ENCODE data around the gene IFITM2.
"Not testable (repeated sequence)": the region's sequence is repeated elsewhere in the genome, so short reads cannot be mapped to it uniquely, and the experiment has no call there.

IFITM2 gene

DNA sequence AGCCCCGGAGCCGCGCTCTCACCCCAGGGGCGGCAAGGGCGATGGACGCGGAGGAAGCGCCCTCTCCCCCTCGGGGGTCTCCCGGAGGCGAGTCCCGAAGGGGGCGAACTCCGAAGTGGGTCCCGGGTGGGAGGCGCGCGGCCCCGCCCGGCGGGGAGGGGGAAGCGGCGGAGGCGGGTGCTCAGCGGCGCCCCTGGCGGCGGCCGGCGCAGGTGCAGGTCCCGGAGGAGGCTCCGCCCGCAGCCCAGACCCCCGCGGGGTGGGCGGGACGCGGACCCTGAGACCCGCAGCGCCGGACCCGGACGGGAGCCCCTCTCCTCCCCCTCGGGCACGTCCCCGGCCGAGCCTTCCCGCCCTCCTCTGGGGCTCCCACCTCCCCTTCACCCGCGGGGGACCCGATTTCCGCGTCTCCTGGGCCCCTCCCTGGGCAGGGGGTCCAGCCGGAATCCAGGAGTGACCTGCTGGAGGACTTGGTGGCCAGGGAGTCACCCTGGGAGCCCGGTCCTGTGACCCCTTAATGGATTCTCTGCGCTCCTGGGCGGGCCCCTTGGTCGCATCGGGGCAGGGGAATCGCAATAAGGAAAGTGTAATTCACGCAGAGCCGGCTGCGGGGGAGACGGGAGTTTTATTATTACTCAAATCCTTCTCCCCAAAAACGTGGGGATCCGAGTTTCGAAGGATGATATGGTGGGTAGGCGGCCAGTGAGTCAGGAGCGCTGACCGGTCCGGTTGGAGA, 3.6 kb downstream of the IFITM2 start:
- peak; percentile 38 for DNase-seq

DNA sequence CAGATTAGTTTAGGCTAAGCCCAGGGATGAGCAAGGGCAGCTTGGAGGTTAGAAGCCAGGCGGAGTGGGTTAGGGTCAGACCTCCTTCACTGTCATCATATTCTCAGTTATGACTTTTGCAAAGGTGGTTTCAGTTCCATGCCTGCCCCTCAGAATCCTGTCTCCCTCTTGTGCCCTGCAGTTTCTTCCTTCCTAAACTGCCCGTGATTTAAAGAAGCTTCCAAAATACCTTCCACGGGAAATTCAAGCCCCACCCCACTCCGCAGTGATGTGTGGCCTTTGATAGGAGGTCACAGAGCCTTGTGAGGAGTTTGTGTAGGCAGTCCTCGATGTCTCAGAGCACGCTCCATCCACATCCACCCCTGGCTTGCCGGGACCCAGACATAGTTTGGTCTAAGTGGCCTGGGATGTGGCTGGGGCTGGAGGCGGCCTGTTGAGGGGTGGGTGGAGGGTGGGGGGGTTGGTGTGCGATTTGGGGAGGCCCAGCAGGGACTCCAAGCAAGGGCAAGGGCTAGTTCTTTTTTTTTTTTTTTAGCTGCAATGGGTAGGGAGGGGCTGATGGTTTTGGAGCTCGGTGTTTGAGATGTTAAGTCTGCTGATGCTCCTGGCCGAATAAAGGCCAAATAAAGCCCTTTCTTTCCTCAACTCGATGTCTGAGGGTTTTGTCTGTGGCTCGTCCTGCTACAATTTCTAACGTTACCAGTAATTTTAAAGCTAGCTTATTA, 4.6 kb downstream of the IFITM2 start:
- DNase-seq: peak; percentile 36

DNA sequence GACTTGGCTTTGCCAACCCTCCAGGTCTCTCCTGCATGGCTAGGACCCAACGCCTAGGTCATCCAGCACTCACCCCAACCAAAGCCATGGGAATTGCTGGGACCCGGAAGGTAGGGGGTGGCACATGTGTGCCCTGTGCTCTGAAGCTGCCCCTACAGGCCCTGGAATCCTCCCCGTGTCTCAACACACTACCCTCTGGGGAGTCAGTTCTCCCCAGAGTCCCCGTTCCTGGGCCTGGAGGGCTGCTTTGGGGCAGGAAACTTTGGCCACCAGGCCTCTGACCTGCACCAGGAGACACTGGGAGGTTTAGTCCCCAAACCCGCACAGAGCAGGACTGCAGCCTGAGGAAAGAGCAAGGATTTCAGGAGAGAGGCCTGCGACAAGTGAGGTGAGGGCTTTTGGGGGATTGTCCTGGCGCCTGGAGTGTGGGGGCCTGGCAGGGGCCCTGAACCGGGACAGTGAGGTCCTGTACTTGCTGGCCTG, 5.7 kb downstream of the IFITM2 start:
- peak; percentile 32 for DNase-seq

DNA sequence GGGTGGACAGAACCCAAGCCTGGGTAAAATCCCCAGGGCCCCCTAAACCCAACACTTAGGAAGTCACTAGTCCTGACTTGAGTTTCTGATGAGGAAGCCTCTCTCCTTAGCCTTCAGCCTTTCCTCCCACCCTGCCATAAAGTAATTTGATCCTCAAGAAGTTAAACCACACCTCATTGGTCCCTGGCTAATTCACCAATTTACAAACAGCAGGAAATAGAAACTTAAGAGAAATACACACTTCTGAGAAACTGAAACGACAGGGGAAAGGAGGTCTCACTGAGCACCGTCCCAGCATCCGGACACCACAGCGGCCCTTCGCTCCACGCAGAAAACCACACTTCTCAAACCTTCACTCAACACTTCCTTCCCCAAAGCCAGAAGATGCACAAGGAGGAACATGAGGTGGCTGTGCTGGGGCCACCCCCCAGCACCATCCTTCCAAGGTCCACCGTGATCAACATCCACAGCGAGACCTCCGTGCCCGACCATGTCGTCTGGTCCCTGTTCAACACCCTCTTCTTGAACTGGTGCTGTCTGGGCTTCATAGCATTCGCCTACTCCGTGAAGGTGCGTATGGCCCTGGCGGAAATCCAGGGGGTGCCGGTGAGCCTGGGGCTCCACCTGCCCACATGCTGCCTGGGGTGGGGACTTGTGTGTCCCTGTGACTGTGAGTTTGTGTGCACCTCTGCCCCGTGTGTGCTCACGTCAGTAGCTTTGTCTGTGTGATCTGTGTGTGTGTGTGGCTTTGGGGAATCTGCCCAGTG, 6.4 kb downstream of the IFITM2 start, which contains the start of gene IFITM1:
TSS of gene IFITM1 (plus strand) at position 254 of the 767 bp plus-strand sequence. CDS start at position 385, 131 bp downstream.
- peak; percentile 56 for DNase-seq

DNA sequence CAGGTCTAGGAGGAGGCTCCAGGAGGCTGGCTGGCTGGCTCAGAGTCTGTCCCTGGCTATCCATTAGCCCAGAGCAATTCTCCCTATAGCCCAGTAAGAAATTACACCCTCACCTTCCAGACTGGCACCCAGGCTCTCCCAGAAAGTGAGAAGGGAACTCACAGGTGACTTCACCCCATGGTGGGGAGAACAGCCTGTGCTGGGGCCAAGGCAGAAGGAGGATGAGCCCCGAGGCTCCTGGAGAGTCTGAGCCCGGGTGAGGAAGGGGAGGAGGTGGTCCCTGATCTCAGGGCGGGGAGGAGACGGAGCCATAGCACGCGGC, 6.9 kb downstream of the IFITM2 start:
- not testable (repeated sequence) for DNase-seq

DNA sequence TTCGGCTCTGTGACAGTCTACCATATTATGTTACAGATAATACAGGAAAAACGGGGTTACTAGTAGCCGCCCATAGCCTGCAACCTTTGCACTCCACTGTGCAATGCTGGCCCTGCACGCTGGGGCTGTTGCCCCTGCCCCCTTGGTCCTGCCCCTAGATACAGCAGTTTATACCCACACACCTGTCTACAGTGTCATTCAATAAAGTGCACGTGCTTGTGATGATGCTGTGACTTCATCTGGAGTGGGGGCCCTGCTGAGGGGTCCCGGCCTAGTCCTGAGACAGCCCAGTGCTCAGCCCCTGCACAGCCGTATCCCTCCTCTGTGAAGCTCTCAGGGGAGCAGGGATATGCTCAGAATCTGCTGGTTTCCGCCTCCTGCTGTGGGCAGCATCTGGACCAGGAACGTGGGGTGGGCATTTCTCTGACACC, 7.5 kb downstream of the IFITM2 start:
- peak; percentile 34 for DNase-seq

DNA sequence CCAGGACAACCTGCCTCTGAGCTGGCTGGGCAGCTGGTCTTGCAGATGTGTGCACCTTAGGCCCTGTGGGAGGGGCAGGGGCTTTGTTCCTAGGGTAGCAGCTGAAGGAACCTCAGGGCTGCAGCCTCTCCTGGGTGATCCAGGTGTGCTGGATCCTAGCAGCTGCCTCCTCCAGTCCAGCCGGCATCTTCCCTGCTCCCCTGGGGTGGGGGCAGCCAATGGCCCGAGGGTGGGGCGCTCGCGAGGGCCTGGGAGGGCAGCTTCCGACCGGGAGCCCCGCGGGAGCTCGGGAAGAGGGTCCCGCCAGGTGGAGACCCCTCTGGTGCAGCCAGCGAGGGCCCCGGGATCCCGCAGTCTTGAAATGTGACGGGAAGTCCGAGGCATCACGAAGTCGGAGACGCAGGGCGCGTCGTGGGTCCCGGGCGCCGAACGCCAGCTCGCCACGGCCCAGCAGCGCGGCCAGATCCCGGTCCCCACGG, 7.9 kb downstream of the IFITM2 start:
- no peak for DNase-seq

DNA sequence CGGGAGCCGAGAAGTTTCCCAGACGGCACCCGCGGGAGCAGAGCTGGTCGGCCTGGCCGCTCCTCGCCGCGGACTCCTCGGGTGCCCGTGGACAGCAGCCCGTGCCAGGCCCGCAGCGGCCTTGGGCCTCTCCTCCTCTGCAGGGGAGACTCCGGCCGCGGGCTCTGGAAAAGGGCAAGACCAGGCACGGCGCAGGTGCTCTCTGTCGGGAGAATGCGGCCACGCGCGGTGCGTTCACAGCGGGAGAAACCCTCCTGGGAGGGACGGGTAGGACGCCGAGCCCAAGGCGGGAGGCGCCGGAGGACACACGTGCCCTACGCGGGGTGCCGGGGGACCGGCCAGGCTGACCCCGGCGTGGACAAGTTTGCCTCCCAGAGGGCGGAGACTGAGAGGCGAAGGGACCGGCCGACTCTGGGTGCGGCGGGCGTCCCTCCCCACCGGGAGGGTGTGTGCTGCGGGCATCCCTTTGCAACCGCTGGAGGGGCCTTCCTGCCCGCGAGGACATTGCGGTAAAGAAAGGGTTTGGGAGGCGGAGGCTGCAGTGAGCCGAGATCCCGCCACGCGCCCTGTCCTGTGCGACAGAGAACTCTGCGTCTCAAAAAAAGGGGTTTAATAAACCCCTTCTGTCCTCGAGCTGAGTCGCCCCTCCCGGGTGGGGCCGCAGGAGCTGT, 8.6 kb downstream of the IFITM2 start:
- peak; percentile 40 for DNase-seq

DNA sequence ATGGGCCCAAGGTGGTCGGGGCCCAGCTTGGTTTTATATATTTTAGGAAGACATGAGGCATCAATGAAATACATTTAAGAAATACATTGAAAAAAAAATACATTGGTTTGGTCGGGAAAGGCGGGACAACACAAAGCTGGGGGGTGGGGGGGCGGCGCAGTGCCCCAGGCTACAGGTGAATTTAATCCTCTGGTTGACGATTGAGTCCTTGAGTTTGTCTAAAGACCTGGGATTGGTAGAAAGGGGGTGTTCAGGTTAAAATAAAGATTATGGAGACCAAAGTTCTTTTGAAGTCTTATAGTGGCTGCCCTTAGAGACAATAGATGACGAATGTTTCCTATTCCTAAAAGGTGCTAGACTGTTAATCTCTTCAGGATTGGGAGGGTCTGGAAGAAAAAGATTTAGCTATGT, 9.3 kb downstream of the IFITM2 start:
- no peak for DNase-seq

DNA sequence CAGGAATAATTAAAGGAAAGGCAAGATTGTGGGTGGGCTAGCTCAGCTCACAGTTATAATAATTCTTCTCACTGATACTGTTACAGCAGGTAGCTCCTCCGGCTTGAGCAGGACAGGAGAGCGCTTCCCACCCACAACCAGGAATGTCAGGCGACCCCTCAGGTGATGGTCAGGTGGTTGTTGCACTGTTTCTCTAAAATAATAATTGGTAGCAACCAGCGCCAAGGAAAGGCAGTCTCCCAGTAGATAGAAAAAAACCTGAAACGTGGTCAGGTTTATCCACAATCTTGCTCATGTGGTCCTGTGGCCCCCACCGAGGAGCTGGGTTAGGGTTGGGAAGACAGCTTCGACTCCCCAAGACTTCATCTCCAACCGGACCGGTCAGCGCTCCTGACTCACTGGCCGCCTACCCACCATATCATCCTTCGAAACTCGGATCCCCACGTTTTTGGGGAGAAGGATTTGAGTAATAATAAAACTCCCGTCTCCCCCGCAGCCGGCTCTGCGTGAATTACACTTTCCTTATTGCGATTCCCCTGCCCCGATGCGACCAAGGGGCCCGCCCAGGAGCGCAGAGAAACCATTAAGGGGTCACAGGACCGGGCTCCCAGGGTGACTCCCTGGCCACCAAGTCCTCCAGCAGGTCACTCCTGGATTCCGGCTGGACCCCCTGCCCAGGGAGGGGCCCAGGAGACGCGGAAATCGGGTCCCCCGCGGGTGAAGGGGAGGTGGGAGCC, 10.2 kb downstream of the IFITM2 start:
- peak; percentile 26 for DNase-seq

DNA sequence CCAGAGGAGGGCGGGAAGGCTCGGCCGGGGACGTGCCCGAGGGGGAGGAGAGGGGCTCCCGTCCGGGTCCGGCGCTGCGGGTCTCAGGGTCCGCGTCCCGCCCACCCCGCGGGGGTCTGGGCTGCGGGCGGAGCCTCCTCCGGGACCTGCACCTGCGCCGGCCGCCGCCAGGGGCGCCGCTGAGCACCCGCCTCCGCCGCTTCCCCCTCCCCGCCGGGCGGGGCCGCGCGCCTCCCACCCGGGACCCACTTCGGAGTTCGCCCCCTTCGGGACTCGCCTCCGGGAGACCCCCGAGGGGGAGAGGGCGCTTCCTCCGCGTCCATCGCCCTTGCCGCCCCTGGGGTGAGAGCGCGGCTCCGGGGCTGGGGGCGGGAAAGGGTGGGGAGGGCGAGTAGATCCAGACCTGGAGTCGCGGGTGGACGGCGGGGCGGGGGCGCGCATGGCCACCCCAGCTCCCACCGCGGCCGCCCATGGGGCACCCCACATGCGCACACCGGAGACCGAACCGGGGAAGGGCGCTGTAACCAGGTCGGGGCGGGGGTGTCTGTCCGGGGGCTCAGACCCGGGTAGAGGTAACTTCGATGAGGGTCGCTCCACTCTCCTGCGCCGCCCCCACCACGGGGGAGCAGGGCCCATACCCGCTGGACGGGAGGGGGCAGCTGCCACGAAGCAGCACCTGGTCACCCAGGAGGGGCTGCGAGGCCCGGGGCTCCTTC, 10.9 kb downstream of the IFITM2 start:
- not testable (repeated sequence) for DNase-seq

DNA sequence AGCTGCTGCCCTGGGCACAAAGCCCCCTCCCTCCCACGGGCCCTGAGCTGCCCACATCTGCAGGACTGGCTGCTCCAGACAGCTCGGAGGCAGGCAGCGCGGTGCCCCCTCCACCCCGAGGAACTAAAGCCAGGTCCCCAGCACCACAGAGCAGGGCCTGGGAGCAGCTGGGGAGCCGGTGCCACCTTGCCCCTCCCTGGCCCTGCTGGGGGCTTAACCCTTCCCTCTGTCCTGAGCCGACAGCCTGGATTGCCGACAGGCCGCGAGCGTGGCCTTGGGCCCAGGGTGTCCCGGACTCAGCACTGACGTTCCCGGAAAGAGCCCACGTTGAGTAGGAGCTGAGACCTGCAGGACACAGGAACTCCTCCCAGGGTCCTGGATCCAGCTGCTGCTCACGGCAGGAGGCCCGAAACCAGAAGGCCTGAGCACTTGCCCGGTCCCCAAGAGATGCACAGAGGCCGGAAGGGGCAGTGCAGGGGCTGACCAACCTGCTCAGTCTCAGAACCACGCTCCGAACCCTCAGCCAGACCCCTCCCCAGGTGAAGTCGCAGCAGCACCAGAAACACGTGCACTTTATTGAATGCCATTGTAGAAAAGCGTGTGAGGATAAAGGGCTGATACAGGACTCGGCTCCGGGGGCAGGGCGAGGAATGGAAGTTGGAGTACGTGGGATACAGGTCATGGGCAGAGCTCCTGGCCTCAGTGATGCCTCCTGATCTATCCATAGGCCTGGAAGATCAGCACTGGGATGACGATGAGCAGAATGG, 11.7 kb downstream of the IFITM2 start:
- DNase-seq: peak; percentile 43

DNA sequence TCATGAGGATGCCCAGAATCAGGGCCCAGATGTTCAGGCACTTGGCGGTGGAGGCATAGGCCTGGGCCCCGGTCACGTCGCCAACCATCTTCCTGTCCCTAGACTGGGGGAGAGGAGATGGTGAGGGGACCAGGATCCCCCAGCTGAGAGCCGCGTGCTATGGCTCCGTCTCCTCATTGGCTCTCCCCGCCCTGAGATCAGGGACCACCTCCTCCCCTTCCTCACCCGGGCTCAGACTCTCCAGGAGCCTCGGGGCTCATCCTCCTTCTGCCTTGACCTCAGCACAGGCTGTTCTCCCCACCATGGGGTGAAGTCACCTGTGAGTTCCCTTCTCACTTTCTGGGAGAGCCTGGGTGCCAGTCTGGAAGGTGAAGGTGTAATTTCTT, 12.3 kb downstream of the IFITM2 start:
- DNase-seq: not testable (repeated sequence)

DNA sequence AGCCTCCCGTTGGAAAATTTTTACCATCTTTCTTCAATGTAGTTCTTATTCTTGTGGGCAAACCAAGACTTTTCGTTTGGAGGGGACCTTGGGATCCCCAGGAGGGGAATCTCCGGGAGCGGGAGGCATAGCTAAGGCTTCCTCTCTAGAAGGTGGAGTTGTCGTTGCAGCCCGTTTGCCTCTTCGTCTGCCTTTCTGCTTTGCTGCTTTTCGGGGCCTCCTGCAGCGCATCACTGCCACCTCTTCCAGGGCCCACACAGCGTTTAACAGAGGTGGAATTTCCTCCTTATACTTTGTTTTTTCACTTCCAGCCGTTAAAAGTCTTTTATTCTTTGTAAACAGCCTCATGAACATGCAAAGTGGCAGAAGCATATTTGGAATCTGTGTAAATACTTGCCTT, 16.5 kb downstream of the IFITM2 start:
- no peak for DNase-seq

DNA sequence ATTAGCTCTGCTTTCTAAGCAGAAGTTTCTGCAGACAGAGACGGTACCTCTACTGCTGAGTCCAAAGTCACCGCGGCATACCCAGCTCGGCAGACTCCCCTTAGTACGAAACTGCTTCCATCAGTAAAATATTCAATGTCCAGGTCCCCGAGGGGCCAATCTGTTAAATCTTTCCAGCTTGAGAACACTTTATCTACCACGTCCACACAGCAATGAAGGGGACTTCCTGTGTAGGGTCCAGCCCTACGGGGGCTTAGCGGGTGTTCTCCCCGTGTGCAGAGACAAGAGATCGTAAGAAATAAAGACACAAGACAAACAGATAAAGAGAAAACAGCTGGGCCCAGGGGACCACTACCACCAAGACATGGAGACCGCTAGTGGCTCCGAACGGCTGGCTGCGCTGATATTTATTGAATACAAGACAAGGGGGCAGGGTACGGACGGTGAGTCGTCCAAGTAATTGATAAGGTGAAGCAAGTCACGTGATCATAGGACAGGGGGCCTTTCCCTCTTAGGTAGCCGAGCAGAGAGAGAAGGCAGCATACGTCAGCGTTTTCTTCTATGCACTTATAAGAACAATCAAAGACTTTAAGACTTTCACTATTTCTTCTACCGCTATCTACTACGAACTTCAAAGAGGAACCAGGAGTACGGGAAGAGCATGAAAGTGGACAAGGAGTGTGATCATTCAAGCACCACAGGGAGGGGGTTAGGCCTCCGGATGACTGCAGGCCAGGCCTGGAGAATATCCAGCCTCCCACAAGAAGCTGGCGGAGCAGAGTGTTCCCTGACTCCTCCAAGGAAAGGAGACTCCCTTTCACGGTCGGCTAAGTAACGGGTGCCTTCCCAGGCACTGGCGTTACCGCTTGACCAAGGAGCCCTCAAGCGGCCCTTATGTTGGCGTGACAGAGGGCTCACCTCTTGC, 17.2 kb downstream of the IFITM2 start:
- DNase-seq: not testable (repeated sequence)

DNA sequence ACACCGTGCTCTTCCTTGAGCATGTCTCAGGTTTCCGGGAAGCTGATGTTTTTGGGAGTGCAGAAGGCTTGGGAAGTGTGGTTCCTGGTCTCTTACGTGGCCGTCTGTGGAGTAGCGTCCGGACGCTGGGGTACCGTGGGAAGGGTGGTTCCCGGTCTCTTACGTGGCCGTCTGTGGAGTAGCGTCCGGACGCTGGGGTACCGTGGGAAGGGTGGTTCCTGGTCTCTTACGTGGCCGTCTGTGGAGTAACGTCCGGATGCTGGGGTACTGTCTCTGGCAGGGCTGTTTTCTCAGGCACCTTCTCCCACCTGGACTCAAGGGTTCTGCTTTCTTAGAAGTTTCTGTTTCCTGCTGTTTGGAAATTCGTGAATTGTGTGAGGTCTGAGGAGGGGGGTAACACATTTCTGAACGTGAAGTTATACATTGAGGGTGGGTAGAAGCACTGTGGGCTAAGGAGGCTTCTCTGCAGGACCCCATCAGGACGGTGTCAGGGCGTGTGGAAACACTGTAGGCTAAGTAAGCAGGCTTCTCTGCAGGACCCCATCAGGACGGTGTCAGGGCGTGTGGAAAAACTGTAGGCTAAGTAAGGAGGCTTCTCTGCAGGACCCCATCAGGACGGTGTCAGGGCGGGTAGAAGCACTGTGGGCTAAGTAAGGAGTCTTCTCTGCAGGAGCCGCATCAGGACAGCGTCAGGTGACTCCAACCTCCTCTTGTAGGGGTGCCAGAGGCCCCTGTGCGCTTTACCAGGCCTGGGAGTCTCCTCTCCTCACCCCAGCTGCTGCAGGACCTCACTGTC, 18.4 kb downstream of the IFITM2 start:
- no peak for DNase-seq

DNA sequence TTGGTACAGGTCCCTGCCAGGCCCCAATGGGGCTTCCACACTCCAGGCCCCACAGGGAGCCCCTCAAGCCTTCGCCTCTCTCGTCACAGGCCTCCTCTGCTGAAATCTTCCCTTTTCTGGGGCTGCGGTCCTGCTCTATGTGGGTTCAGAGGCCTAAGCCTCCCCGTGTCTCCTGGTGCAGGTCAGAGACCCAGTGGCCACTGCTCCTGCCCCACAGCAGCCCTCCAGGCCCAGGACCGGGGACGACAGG, 18.9 kb downstream of the IFITM2 start:
- DNase-seq: no peak

DNA sequence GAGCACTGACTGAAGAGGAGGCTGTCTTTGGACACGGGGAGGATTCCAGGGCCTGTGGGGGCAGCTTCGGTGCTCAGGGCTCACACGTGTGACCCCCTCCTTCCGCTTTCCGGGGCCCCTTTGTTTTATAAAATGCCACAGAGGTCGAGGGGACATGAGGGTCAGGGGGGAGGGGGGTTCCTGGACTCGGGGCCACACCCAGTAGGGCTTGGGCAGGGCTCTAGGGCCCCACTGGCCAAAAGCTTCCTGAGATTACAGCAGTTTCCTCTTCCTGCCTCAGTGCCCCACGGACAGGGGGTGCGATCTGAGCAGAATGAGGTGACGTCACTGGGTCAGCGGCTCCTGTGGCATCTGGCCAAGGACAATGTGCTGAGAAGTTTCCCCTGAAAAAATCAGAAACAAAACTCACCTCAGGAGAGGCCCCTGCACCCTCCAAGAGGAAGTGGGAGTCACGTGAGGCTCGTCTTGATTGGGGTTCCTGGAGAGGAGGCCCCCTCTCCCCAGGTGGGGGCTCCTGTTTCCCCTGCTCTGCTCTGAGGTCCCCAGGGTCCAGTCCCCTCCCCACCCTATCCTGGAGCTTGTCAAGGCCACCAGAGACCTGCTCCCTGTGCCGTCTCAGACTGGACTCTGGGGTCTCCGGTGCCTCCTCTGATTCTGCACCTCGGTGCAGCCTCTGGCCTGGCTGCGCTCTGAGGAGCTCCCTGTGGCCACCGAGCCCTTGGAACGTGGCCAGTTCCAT, 19.4 kb downstream of the IFITM2 start:
- no peak for DNase-seq

All from activated CD4-positive, CD25-positive, alpha-beta regulatory T cell treated with anti-CD3 and anti-CD28 coated beads, Interleukin-2, amount 50 U/mL, for 72 hours (primary cell).